Astrocyte (in vitro differentiated cells and primary cell): ENCODE data around the gene AOC3. TPM values are rescaled to one million over a fixed set of nuclear protein-coding genes. Genes with fewer than 3 reads are reported as not detected.

ENCODE experiments used
- DNase-seq: peaks from one replicate; pipeline ENCODE4 v3.0.0-alpha.2; 2010; ENCODE audit warnings: low read depth
- FAIRE-seq: peaks from 2 replicates; lab custom pipeline; 2011; peaks lifted over from hg19 to GRCh38; lab: Jason Lieb, UNC
- H2AFZ ChIP-seq: 2 replicates; pipeline ENCODE4 v1.6.0; 2012; ENCODE audit warnings: low read depth, low read length, inconsistent platforms
- H3K27ac ChIP-seq: 2 replicates; pipeline ENCODE4 v1.5.1; 2011; ENCODE audit warnings: low read depth, low read length, inconsistent platforms
- H3K27me3 ChIP-seq: 2 replicates; pipeline ENCODE4 v1.6.0; 2011; ENCODE audit warnings: low read length, inconsistent platforms; ENCODE audit not compliant: insufficient read depth
- H3K36me3 ChIP-seq: 2 replicates; pipeline ENCODE4 v1.5.1; 2011; ENCODE audit warnings: low read length, inconsistent platforms; ENCODE audit not compliant: insufficient read depth
- H3K4me1 ChIP-seq: 2 replicates; pipeline ENCODE4 v1.5.1; 2011; ENCODE audit warnings: low read length, inconsistent platforms; ENCODE audit not compliant: insufficient read depth
- H3K4me2 ChIP-seq: 2 replicates; pipeline ENCODE4 v1.6.0; 2012; ENCODE audit warnings: low read length, inconsistent platforms
- H3K4me3 ChIP-seq: 2 replicates; pipeline ENCODE4 v1.5.1; 2011; ENCODE audit warnings: low read depth, mild to moderate bottlenecking, low read length, inconsistent platforms; ENCODE audit not compliant: insufficient read depth
- H3K79me2 ChIP-seq: 2 replicates; pipeline ENCODE4 v1.6.0; 2012; ENCODE audit warnings: mild to moderate bottlenecking, low read length, inconsistent platforms; ENCODE audit not compliant: insufficient read depth
- H3K9ac ChIP-seq: 2 replicates; pipeline ENCODE4 v1.6.0; 2012; ENCODE audit warnings: mild to moderate bottlenecking, low read length, inconsistent platforms
- H3K9me3 ChIP-seq: 2 replicates; pipeline ENCODE4 v1.5.1; 2012; ENCODE audit warnings: low read depth, mild to moderate bottlenecking, low read length, inconsistent platforms; ENCODE audit not compliant: insufficient read depth
- H4K20me1 ChIP-seq: 2 replicates; pipeline ENCODE4 v1.6.0; 2012; ENCODE audit warnings: low read length, inconsistent platforms; ENCODE audit not compliant: insufficient read depth
- H3K27ac Mint-ChIP-seq: one replicate; pipeline ENCODE4 v1.8.0; 2021; ENCODE audit warnings: mild to moderate bottlenecking, mixed read lengths; ENCODE audit not compliant: unreplicated experiment
- H3K27me3 Mint-ChIP-seq: one replicate; pipeline ENCODE4 v1.8.0; 2021; ENCODE audit warnings: low read depth, mixed read lengths; ENCODE audit not compliant: unreplicated experiment
- H3K36me3 Mint-ChIP-seq: one replicate; pipeline ENCODE4 v1.8.0; 2021; ENCODE audit warnings: low read depth, mixed read lengths; ENCODE audit not compliant: unreplicated experiment
- H3K4me1 Mint-ChIP-seq: one replicate; pipeline ENCODE4 v1.8.0; 2021; ENCODE audit warnings: low read depth, mixed read lengths; ENCODE audit not compliant: unreplicated experiment
- H3K4me3 Mint-ChIP-seq: one replicate; pipeline ENCODE4 v1.8.0; 2021; ENCODE audit warnings: mild to moderate bottlenecking, moderate library complexity, mixed read lengths; ENCODE audit not compliant: unreplicated experiment
- H3K9me3 Mint-ChIP-seq: one replicate; pipeline ENCODE4 v1.8.0; 2021; ENCODE audit warnings: mild to moderate bottlenecking, mixed read lengths; ENCODE audit not compliant: unreplicated experiment
- CTCF ChIP-seq: IDR thresholded peaks from 2 replicates; pipeline ENCODE4 v1.5.1; 2011; ENCODE audit warnings: low read depth, mild to moderate bottlenecking, inconsistent platforms, low read length, moderate library complexity; ENCODE audit not compliant: insufficient read depth
- EZH2 ChIP-seq: IDR thresholded peaks from 2 replicates; pipeline ENCODE4 v1.6.1; 2012; ENCODE audit warnings: mild to moderate bottlenecking, low read length, inconsistent platforms; ENCODE audit not compliant: insufficient read depth
- total RNA-seq: library from RNA; stranded (reverse); gene quantifications from 2 replicates; pipeline ENCODE4 v1.2.1, GENCODE V29; 2021

The AOC3 gene
- total RNA-seq, 1 donor from 2014 or later, result 1.1 TPM

- Mint-ChIP-seq H3K36me3 (peaks cover 16% of the 10 kb centered on the region), H3K4me3 (no peak overlapping the region), H3K9me3 (no peaks in the 10 kb centered on the region), H3K27me3 (peaks cover 22% of the 10 kb centered on the region), H3K4me1 (peaks cover 2% of the 10 kb centered on the region), H3K27ac (no peak overlapping the region)
- H3K27me3 ChIP-seq, result peaks cover 5% of the 10 kb centered on the region
- H3K4me2 ChIP-seq, result no peak overlapping the region
- TF ChIP-seq EZH2 (no peak), CTCF (no peak)
- FAIRE-seq, result no peak
- H3K4me3 ChIP-seq, result no peak overlapping the region
- H3K79me2 ChIP-seq, result no peaks in the 10 kb centered on the region
- no peak for DNase-seq
- no peak overlapping the region for H2AFZ ChIP-seq
- no peaks in the 10 kb centered on the region for H3K36me3 ChIP-seq
- no peak overlapping the region for H3K9ac ChIP-seq
- no peaks in the 10 kb centered on the region for H3K4me1 ChIP-seq
- H3K27ac ChIP-seq, result no peak overlapping the region
- no peaks in the 10 kb centered on the region for H3K9me3 ChIP-seq
- H4K20me1 ChIP-seq, result no peaks in the 10 kb centered on the region
Observed at GRCh38 chr17:42852351-42852750, 1.4 kb downstream of the AOC3 start.

- H3K4me3 Mint-ChIP-seq, result no peak overlapping the region
Observed at GRCh38 chr17:42853004-42853403, 2.0 kb downstream of the AOC3 start.

More at GRCh38 chr17:42853004-42853403, 2.0 kb downstream of the AOC3 start:
- no peak for DNase-seq
- Histone ChIP-seq H2AFZ (no peak overlapping the region), H3K27me3 (peaks cover 5% of the 10 kb centered on the region), H3K4me1 (no peaks in the 10 kb centered on the region), H3K4me3 (no peak overlapping the region), H3K9me3 (no peaks in the 10 kb centered on the region), H3K27ac (no peak overlapping the region), H3K36me3 (no peaks in the 10 kb centered on the region), H4K20me1 (no peaks in the 10 kb centered on the region), H3K79me2 (no peaks in the 10 kb centered on the region), H3K9ac (no peak overlapping the region), H3K4me2 (no peak overlapping the region)
- H3K9me3 Mint-ChIP-seq, result no peaks in the 10 kb centered on the region
- H3K27me3 Mint-ChIP-seq, result peaks cover 24% of the 10 kb centered on the region
- peaks cover 16% of the 10 kb centered on the region for H3K36me3 Mint-ChIP-seq
- H3K27ac Mint-ChIP-seq, result no peak overlapping the region
- peaks cover 2% of the 10 kb centered on the region for H3K4me1 Mint-ChIP-seq
- no peak for FAIRE-seq
- TF ChIP-seq CTCF, result no peak
- TF ChIP-seq EZH2, result no peak
